Fibroblast of mammary gland (primary cell): ENCODE data around the gene MARCHF2.
A peak's percentile ranks its signal among the peaks of the same experiment; 100 is the strongest.

Experiments used
- DNase-seq: peaks from one replicate; pipeline ENCODE4 v3.0.0-alpha.2; 2010; ENCODE audit warnings: low read depth
- H3K4me3 ChIP-seq: 2 replicates; pipeline ENCODE4 v1.5.1; 2011; ENCODE audit warnings: low read depth, mild to moderate bottlenecking, low read length, moderate library complexity; ENCODE audit not compliant: control insufficient read depth
- TF ChIP-seq, protein P1 (sequence below): conservative IDR thresholded peaks from 2 replicates; pipeline ENCODE4 v1.5.1; 2011; ENCODE audit warnings: low read depth, low read length, inconsistent platforms; ENCODE audit not compliant: control insufficient read depth, insufficient read depth

Gene MARCHF2

DNA sequence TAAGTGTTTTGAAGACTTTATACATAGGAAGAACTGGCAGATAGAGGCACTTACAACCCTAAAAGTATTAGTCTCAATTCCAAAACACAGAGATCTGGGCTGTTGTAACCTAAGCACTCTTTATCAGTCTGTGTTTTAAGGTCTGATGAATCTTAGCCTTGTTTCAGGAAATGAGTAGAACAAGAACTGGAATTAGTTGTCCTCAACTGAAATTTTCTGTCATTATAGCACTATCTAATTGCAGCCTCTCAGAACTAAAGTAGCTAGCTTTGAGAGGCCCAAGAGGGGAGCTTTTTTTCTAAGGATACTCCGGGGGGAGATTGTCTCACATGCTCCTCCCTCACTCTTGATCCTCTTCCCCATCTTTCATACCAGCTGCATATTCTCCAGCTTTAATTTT lies 44.7 kb downstream of the MARCHF2 start:
- TF ChIP-seq, protein P1, sequence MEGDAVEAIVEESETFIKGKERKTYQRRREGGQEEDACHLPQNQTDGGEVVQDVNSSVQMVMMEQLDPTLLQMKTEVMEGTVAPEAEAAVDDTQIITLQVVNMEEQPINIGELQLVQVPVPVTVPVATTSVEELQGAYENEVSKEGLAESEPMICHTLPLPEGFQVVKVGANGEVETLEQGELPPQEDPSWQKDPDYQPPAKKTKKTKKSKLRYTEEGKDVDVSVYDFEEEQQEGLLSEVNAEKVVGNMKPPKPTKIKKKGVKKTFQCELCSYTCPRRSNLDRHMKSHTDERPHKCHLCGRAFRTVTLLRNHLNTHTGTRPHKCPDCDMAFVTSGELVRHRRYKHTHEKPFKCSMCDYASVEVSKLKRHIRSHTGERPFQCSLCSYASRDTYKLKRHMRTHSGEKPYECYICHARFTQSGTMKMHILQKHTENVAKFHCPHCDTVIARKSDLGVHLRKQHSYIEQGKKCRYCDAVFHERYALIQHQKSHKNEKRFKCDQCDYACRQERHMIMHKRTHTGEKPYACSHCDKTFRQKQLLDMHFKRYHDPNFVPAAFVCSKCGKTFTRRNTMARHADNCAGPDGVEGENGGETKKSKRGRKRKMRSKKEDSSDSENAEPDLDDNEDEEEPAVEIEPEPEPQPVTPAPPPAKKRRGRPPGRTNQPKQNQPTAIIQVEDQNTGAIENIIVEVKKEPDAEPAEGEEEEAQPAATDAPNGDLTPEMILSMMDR: no peak
- H3K4me3 ChIP-seq: no peak overlapping the region
- no peak for DNase-seq

DNA sequence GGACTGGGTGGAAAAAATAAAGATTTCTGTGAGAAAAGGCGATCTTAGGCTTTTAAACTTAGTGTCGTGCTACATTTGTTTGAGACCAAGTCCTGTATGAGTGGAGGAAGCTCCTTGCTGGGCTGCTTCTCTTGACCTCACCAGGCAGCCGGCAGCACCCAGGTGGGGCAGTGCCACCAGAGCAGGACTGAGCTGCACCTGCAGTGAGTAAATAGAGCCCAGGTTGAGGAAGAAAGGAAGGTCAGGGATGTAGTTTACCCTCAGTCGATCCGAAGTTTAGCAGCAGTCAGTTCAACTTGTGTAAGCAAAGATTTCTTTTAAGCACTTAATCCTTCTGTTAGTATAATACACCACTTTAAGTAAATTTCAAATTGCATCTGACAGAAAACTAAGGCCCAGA lies 45.3 kb downstream of the MARCHF2 start:
- TF ChIP-seq, protein P1: no peak
- no peak for DNase-seq

DNA sequence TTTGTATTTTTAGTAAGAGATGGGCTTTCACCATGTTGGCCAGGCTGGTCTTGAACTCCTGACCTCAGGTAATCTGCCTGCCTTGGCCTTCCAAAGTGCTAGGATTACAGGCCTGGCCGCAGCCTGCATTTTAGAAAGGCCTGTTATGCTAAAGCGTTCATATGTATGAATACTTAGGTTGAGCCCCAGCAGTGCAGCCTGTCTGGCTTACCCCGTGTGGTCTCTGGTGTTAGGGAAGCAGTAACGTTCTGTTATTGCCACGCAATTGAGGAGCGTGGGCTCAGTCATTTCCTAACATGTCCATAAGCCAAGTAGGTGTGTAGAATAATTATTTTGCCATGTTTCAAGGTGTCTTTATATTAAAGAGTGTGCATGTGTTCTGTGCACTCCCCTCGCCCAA lies 46.0 kb downstream of the MARCHF2 start:
- DNase-seq: no peak
- H3K4me3 ChIP-seq: no peak overlapping the region
- TF ChIP-seq, protein P1: no peak

More for the DNA sequence above, 45.3 kb downstream of the MARCHF2 start:
- H3K4me3 ChIP-seq: no peak overlapping the region

DNA sequence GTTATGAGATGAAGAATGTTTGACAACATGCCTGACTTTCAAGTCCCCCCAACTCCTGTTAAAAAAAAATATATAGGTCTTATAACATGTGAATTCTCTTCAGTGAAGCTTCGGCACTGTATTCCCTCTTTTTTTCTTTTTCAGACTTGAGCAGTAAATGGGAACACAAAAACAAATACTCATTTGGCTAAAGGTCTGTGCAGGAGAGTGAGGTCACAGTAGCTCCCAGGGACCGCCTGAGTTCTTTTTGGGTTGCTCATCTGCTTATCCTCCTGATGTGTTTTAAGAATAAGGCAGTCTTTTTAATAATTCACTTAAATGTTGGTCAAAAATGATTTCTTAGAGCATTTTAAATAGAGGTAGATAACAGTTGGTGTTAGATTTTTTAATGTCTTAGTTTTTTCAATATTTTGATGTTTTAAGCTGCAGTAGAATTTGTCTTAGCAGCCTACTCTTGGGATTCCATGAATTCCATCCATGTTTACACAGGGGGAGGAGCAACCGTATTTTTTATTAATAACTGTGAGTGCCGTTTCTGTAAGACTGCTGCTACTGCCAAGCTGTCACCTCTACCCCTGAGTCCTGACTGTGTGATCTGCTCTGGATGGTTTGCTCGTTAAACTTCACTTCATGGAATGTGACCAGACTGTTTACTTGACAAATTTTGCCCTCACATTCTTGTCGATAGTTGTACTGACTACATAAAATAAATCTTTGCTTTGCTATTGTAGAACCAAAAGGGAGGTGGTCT lies 46.6 kb downstream of the MARCHF2 start:
- TF ChIP-seq, protein P1: no peak
- DNase-seq: peak; percentile 87
- H3K4me3 ChIP-seq: no peak overlapping the region

DNA sequence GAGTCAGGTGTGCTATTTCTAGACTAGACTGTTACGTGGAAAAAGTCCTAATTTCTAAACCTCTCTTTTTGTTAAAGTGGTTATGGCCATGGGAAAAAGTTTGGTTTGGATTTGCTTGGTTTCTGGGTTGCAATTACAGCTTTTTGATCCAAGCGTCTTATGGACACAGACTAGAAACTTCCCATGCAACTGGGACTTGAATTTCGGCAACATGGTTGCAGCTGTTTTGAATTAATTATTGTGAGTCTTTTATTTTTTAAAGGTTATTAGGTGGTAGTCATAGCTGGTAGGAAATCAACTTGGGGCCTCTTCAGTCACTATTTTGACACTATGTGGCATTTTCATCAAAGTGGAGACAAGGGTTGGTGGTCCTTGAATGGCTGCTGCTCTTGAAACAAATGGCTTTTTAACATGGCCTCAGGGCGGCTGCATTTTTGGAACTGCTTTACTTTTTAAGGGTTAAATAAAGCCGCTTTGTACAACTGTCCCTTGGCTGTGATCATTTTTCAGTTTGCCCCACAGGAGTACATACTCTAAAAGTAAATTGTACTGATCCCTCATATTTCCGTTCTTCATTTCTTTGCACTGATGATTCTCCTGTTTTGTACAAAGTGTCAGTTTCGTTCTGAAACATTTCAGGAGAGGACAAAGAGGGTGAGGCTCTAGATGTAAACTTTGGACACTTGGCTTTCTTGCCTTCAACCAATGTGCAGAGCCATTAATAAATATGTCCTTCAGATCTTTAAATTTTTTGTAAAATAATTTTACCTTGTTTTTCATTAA lies 47.6 kb downstream of the MARCHF2 start:
- no peak overlapping the region for H3K4me3 ChIP-seq
- DNase-seq: peak; percentile 57
- TF ChIP-seq, protein P1: no peak

DNA sequence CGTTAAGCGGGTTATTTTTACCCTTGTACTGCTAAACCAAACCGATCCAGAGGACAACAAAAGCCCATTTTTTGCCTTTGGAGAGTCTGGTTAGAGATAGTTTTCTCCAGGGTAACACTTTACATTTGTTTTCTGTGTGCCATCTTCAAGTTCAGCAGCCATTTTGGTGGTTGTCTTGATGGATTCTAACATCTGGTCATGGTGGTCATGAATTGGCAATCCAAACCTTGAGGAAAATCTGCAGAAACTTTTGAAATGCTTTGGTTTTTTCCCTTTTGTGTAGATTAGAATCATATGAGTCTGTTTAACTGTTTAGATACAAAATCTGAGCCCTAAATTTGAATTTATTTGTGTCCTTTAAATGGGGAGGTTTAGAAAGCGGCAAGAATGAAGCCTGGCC lies 48.3 kb downstream of the MARCHF2 start:
- TF ChIP-seq, protein P1: no peak
- no peak overlapping the region for H3K4me3 ChIP-seq
- no peak for DNase-seq
